Caki2 (cell line): ENCODE results near the gene MYO3B. TPM values are rescaled to one million over a fixed set of nuclear protein-coding genes. Genes with fewer than 3 reads are reported as not detected.
A peak's percentile ranks its signal among the peaks of the same experiment; 100 is the strongest.

Experiments used
- DNase-seq: peaks from one replicate; pipeline ENCODE4 v3.0.0-alpha.2; 2015; ENCODE audit warnings: low read depth
- in situ Hi-C: cut with HindIII; loops from 2 replicates; pipeline ENCODE4 v1.10.0; 2016; ENCODE audit warnings: low sequenced_read_pairs, low pct_unique_long_range_greater_than_20kb, mixed read lengths
- total RNA-seq: library from RNA; depleted of rRNA; stranded (reverse); fragments of >200 nt; shearing (Covaris generic); gene quantifications from 2 replicates; pipeline ENCODE4 v1.2.3, GENCODE V29; 2014; ENCODE audit warnings: low replicate concordance

MYO3B gene
- total RNA-seq, 1 experiment from 2014 or later: 0.07 TPM

DNA sequence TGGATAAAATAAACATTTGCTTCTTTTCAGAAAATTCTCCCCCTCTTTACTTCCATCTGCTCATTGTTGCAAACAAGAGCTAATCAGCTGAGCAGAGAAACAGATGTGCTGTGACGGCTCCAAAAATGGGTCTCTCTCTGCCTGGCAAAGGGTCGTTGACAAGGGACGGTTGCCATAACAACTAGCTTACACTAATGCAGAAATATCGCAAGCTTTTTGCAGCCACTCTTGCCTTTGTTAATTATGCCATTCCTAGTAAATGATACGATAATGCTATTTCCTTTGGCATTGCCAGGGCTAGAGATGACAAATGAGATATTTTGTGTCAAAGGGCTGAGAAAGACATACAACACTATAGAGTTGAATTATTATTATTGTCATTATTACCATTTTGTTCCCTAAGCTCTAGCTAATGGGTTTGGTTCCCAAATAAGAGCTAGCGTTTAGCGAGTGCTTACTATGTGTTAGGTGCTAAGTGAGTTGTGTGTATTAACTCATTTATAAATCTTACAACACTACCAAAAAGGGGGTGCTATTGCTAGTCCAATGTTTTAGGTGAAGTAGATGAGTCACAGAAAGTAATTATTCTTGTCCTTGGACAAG lies 46.8 kb downstream of the MYO3B start:
- DNase-seq: no peak
- in situ Hi-C loops: no loop called here

DNA sequence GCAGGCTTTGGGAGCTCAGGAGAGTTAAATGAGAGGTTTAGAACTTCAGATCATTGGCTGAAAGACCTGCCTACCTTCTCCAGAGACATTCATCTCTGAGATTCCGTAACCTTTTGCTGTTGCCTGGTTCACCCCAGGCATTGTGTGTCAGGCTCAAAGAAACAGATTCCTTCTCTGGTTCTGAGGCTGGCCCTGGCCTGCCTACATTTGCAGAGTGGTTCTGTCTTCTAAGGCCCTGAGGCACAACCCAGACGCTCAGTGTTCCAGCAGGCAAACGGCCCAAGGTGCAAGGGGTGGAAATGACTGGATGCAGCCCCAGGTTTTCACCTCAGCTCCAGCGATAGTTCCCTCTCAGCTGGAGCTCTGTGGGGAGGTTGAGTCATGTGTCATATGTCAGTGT lies 48.3 kb downstream of the MYO3B start:
- DNase-seq: no peak
- in situ Hi-C loops: no loop called here

DNA sequence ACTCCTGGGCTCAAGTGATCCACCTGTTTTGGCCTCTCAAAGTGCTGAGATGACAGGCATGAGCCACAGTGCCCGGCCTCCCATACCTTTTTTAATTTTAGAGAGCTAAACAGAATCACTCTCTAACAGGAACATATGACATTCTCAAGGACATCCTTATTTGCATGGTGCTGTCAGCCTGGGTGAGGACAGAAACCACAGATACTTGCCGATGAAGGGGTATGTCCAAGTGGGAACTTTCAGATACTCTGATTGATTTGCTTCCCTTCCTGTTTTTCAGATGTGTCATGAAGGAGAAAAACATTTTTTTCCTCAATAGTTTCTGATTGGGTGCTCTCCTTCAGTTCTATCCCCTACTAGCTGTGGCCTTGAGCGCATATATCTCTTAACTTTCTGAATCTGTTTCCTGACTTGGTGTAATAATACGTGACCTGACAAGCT lies 49.6 kb downstream of the MYO3B start:
- in situ Hi-C loops: no loop called here

DNA sequence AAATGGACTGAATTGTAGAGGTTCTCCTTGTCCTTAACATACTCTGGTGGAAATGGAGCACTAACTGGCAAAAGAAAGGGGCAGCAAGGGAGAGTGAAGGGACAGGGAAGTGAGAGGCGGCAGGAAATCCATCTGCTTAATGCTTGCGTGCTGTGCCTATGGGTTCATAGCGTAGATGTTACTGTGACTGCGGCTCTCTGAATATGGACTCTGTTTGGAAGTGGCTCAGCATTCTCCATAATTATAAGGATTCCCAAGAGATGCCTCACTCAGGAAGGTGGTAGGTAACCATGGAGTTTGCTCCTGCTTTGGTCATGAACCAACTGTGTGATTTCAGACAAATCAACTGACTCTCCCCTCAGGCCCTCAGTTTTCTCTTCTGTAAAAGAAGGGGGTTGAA lies 50.0 kb downstream of the MYO3B start:
- no peak for DNase-seq
- in situ Hi-C loops: no loop called here

More for the DNA sequence above, 49.6 kb downstream of the MYO3B start:
- no peak for DNase-seq

DNA sequence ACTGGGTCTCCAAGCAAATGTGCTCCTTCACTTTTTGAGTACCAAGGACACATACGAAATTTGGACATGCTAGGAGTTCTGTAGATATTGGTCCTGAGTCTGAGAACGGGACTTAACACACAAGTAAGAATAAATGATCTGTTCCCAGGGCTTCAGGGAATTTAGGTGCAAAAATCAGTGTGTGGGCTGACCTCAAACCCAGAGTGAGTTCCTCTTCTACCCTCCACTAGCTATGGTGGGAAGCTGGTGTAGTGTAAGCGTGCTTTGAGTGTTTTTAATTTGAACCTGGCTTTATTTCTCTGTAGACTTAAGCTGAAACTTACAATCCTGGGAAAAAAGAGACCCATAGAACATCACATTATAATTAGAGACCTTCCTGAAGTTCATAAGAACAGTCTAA lies 50.5 kb downstream of the MYO3B start:
- in situ Hi-C loops: no loop called here
- no peak for DNase-seq

DNA sequence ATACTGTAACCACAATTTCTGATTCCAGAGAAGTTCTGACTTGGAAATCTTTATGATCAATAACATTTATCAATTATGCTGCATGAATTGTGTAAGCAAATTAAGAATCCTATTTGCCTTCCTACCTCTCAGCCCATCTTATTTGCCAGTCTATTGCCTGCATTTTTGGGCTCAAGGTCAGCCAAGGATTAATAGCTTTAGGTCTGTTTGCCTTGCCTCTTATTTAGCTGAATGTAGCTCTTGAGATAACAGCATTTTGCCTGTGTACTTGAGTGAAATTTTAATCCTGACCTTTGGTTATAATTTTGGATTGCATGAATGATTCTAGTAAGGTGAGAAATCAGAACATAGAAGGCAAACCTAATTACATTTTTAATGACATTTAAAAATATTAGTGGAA lies 51.2 kb downstream of the MYO3B start:
- in situ Hi-C loops: no loop called here
- no peak for DNase-seq

DNA sequence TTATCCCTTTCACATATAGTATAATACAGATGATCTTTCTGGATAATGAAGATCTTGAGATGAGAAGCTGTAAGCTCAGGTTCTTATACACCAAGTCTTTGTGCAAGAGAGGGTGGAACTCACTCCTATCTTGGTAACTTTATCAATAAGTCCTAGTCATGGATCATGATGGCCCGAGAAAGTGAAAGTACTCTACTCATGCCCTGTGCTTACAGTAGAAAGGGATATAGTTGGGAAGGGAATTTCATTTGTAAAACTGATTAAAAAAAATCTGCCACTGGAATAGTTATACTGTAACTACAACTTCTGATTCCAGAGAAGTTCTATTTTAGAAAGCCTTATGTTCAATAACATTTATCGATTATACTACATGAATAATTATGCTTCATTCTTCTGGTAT lies 51.8 kb downstream of the MYO3B start:
- in situ Hi-C loops: no loop called here
- no peak for DNase-seq

DNA sequence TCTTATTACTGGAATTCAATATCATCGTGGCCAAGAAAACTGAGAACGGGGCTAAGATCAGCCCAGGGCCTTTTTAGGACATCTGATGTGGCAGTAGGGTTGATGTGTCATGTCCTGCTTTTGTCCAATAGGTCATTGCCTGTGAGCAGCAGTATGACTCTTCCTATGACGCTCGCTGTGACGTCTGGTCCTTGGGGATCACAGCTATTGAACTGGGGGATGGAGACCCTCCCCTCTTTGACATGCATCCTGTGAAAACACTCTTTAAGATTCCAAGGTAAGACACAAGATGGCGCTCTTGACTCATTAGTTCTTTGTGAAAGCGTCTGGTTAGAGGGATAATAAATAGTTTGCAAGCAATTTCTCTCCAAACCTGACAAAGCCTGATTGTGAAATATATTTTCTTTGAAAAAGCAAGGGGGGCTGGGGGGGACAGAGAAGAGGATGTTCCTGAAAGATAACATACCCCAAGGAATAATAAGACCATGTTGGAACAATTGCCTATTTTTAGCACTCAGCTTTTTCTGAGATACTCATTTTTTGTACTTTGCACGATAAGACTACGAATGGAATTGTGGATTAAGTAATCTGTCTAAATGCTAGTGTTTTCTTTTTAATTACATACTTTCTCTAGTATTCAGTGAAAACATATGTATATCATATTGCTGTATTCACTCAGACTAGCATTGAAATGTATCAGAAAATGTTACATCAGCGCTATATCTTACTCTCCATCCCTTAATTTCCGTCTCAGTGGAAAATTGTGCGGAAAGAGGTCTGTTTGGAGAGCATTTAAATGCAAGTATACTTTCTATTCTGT lies 58.1 kb downstream of the MYO3B start:
- peak; percentile 20 for DNase-seq
- in situ Hi-C loops: no loop called here

DNA sequence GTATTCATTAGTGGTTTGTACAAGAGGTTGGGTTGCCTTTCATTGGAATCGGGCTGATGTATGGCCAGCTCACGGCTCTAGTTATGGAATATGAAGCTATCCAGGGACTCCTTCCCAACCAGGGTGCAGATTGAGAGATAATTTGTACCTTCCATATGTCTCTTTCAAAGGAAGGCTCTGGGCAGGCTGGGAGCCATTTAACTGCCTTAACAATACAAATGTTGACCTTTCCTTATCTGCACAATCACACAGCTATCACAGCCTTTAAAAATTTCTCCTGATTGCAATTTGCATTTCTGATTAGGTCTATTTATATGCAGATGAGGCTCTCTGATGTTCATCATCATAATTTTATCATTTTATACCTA lies 58.7 kb downstream of the MYO3B start:
- in situ Hi-C loops: no loop called here

DNA sequence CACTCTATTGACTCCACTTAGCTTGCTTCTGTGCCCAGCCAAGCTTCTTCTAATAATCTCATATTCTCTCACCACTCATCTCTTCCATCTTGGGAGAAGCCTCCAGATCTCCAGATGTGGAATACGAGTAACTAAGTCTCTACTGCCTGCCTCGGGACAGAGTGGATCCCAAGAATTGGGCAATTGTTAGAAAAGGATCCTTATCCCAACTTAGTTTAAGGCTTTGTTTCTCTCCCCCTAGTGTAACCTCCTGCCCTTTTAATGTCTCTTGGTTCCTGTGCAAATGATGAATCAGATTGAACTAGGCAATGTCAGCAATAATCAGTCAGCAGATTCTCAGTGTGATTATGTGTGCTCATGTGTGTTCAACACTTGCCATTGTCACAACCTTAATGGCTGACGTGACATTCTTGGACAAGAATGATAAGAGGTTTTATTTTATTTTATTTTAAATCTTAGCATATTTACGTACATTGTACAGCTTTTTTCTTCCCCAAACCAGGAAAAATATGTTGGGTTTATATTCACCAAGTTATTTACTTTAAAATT lies 59.7 kb downstream of the MYO3B start:
- in situ Hi-C loops: no loop called here
- no peak for DNase-seq

More for the DNA sequence above, 58.7 kb downstream of the MYO3B start:
- DNase-seq: no peak

DNA sequence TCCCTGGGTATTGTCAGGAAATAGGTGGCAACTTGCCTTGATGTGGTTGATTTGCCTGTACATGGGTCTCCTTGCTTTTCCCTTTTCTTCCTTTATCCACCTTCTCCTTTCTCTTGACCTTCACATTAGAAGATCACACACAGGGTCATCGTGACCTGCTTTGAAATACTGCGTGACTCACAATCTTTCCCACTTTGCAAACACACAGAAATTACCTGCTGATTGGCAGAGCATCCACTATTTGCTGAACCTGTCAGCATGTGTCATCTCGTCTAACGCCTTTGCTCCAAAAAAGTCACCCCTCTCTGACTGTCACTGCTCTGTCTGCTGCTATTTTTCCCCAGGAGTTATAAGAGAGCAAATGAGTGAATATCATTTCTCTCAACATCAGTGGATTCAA lies 60.8 kb downstream of the MYO3B start:
- in situ Hi-C loops: no loop called here
- no peak for DNase-seq

DNA sequence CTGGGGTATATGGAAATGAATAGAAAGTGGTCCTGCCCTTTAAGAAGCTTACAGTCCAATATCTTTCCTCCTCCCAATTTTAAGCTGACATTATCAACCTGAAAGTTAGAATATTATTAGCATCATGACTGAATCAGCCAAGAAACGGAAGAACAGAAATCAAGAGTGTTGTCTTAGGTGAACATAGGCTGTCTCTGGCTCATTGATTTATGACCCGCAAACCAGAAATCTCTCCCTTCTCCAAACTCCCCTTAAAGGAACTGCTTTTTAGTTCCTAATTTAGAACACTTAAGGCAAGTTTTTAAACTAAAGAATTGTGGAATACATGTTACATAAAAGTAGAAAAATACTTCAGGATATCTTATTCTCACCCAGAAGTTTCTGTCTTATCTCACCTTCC lies 62.7 kb downstream of the MYO3B start:
- no peak for DNase-seq
- in situ Hi-C loops: no loop called here

DNA sequence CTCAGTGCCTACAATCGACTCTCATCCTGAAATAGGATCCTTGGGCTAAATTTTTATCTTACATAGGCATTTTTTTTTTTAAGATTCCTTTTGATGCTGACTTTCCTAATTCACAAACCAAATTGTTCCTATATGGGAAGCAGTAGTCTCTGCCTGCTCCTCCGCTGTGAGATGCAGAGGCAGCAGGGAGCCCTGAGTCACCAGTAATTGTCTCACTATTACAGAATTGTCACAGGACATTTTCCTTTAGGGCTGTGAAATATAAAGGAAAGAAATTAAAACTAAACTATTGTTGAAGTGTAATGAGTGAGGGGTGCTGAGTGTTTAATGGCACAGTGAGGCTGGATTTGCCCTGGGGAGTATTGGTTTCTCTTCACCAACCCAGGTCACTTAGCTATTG lies 63.8 kb downstream of the MYO3B start:
- no peak for DNase-seq
- in situ Hi-C loops: no loop called here

DNA sequence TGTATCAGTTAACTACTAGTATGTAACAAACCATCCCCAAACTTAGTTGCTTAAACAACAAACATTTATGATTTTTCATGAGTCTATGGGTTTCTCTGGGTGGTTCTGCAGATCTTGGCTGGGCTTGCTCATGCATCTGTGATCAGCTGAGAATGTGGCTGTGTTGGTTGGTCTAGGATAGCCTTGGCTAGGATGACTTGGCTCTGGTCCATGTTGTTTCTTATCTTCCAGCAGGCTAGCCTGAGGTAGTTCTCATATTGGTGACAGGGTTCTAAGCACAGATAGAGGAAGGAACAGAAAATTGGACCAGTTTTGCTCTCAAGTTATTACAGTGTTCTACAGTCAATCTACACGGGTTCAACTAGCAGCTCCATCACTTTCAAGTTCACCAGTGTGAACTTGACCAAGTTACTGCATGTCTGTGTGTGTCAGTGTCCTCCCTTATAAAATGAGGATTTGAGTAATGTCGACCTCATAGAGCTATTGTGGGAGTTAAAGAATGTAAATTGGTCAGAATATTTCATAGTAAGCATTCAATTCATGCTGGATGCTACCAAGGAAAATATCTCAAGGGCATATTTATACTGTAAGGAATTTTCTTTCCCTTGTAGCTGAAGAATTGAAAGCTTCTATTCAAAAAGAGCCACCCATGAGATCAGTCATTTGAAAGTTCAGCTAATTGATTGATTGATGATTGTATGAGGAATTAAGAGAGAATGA lies 65.3 kb downstream of the MYO3B start:
- in situ Hi-C loops: no loop called here

DNA sequence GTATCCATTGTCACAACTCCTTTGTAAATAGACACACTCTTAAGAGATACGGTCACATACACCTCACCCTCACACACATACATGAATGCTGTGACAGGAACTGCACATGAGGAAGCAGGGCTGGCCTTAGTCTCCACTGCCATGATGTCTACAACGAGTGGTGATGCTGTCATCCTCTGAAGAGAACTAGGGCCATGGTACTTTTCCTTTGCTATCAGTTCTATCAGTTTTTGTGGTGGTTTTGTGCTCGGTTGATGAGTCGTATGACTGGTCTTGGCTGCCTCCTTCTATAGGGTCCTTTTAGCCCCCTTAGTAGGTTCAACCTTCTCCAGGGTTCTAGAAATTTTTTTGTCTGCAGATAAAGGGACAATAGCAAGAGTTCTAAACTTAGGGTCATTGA lies 66.0 kb downstream of the MYO3B start:
- in situ Hi-C loops: no loop called here
- DNase-seq: no peak

More for the DNA sequence above, 65.3 kb downstream of the MYO3B start:
- DNase-seq: no peak

DNA sequence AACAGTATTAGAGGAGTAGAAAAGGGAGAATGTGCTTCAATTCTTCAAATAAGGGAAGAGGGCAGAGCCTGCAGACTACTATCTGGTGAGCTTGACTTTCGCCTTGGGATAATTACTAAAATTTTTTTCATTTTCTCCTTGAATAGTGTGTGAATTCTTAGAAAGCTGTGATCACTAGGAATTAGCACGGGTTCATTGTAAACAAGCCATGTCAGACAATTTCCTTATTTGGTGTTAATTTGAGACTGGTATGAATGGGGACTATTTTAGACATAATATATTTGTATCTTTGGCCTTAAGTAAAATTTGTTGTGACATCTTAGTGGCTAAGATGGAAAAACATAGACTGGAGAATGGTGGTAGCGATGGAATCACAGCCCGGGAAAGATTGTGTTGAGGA lies 66.6 kb downstream of the MYO3B start:
- no peak for DNase-seq
- in situ Hi-C loops: no loop called here

DNA sequence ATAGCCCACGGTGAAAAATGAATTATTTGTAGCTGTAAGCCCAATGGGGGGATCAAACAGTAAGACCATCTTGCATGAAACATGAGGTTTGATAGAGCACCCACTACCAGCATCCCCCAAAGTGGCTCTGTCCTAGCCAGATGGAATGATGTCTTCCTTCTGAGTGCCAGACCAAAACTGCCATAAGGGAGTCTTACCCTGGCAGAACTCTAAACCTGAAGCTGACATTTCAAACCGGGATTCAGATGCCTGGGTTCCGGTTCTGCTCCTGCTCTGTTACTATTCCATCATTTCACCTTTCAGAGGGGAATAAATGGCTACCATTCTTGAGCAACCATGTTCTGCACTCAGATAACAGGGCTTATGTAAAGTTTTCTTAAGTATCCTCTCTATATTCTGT lies 67.4 kb downstream of the MYO3B start:
- in situ Hi-C loops: no loop called here
- no peak for DNase-seq

DNA sequence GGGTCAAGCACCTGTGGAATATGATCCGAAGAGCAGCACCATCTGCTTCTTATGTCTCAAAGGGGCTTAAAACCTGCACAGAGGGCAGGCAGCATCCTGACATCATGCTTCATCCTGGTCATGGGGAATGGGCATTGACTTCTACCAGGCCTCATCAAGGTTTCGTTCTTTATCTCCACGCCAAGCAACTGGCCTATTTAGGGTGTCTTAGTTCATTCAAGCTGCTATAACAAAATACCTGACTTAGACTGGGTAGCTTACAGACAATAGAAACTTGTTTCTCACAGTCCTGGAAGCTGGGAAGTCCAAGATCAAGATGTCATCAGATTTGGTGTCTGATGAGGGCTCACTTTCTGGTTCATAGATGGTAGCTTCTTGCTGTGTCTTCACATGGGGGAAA lies 69.4 kb downstream of the MYO3B start:
- in situ Hi-C loops: no loop called here
- DNase-seq: no peak

DNA sequence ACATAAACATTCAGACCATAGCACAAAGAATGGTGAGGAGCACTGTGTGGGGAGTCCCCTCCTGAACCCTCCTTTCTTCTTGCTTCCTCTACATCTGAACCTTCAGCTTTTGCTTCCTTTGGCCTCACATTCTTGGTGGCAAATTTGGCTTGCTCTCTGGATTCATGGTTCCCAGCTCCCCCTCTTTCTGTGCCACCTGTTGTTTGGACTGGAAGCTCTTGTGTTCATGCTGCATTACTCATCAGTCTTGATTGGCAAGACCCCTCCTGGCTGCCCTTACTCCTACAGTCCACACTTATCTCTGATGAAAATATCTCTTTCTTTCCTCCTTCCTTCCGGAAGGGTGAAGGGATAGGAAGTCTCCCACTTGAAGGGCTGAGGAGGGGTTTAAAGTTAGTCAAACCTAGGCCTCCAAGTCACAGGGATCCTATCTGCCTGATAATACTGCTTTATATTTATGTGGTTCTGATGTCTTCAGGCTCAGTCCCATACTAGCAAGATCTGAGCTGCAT lies 70.0 kb downstream of the MYO3B start:
- DNase-seq: no peak
- in situ Hi-C loops: no loop called here
